HG03575 (cell line): ENCODE results near the gene DDRGK1.
"Not testable (repeated sequence)": the region's sequence is repeated elsewhere in the genome, so short reads cannot be mapped to it uniquely, and the experiment has no call there.

Source experiments
- ATAC-seq: cut with Tn5 transposase; IDR thresholded peaks from one replicate; pipeline ENCODE4 v1.9.1; 2021; ENCODE audit not compliant: unreplicated experiment, insufficient number of reproducible peaks, low FRiP score; ENCODE audit errors: extremely low read depth

The DDRGK1 gene

DNA sequence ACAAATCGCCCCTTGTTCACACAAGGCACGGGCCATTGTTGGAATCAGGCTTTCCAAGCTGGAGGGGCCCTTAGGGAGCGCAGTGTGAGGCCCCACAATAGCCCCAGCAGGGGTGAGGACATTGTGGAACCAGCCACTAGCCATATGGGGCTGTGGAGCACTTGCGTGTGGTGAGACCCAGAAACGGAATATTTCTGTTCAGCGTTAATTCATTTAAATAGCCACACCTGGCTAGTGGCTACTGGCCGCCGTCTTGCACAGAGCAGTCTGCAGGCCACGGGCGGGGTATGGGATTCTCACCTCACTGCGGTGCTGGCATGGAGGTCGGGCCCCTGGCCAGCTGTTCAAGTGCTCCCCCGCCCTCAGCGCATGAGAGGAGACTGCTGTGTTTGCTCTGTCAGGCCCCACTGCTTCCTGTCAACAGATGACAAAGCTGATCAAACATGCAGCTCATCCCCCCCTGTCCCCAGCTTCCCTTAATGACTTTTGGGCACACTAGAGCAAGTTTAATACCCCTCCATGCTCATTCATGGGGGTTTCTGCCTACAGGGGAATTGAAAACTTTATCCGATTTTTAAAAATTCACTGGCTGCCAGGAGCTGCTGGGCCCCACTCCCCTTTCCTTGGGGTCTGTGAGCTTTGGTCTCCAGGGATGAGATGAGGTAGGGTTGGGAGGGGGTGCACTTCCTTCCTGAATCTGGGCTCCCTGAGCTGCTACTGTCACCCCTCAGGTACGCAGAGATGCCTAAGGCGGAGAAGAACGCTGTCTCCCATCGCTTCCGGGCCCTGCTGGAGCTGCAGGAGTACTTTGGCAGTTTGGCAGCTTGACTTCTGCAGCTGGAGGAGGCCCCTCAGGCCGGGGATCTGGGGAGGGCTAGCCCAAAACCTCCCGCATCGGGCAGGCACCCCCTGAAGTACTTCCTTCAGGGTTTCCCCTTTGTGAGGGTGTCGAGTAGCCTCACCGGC, 18.4 kb upstream of the DDRGK1 start:
- ATAC-seq: no peak

DNA sequence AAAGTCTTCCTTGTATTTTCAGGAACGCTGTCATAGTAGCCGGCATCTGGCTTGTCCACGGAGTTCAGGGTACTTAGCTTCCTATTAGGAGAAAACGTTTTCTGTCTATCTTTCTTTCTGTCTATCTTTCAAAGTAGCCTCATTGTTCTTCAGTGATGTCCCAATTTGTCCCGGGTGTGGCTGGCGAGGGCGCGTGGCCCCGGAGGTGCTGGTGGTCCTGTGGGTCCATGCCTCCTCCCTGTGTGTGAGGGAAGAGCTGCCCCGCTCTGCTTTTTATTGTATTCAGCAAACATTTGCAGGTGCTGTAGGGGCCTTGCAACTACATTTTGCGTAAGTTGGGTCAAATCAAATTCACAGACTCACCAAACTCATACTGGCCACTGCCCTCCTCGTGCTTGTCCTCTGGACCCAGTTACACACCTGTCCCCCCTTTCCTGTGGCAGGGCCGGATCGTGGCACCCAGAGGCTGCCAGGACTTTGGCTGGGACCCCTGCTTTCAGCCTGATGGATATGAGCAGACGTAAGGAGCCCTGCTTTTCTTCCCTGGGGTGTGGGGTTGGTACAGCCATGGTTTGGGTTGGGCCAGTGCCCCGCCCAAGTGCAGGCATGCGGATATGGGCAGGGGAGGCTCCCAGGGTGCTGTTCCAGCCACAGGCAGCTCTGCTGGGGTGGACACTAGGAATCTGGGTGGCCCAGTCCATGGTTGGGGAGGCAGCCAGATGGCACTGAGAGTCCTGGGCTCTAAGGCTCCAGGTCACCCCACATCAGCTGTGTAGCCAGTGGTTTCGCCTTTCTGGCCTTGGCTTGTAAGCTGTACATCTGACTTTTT, 17.1 kb upstream of the DDRGK1 start:
- ATAC-seq: no peak

DNA sequence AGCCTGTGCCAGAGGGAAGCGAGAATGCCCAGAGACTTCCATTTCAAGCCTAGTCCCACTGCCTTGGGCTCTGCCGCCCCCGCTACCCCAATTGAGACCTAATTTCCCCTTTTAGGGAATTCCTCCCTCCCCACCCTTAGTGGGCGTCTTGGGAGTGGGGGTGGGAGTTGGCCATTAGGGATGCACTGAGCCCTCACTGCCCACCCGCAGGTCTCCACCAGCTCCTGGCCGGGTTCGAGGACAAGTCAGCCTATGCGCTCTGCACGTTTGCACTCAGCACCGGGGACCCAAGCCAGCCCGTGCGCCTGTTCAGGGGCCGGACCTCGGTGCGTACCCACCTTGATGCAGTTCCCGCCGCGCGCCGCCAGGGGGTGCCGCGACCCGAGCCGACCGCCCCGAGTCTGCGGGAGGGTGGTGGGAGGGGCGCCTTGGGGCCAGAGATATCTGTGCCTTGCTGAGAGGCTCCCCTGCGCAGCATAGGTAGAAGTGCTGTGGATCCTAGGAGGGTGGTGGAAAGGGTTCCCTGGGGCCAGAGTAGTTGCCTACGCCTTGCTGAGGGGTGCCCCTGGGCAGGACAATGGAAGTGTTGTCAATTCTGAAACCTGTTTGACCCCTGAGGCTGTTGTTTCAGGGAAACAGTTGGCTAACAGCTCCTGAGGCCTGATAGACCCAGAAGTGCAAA, 14.0 kb upstream of the DDRGK1 start:
- ATAC-seq: no peak

DNA sequence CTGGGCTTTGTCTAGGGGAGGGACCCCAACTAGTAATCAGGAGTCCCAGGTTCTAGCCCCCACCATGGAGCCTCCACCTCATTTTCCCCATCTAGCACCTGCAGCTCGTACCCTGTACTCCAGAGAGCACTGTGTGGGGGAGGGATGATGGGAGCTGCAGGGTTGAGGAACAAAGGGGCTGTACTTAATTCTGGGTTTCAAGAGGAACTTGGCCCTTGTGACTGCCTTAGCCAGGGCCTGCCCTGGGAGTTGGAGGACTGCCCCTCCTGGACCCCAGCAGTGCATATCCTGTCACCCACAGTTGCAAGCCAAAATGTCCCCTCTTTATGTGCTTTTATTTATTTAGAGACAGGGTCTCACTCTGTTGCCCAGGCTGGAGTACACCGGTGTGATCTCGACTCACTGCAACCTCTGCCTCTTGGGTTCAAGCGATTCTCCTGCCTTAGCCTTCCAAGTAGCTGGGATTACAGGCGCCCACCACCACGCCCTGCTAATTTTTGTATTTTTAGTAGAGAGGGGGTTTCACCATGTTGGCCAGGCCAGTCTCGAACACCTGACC, 11.0 kb upstream of the DDRGK1 start:
- ATAC-seq: not testable (repeated sequence)

DNA sequence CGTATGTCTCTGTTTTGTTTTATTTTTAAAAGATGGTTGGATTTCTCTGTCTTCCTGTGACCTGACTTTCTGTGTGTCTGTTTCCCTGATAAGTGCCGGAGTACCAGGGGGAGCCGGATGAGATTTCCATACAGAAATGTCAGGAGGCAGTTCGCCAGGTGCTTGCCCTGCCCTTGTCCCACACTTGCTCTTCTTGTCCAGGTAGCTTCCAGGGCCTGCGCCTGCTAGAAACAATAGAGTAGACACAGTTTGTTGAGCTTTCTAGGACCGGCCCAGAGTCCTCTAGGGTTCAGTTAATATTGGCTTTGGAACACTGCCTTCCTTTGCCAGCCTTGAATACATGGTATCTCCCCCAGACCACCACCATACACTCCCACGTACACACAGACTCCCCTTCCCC, 8.7 kb upstream of the DDRGK1 start:
- ATAC-seq: no peak

DNA sequence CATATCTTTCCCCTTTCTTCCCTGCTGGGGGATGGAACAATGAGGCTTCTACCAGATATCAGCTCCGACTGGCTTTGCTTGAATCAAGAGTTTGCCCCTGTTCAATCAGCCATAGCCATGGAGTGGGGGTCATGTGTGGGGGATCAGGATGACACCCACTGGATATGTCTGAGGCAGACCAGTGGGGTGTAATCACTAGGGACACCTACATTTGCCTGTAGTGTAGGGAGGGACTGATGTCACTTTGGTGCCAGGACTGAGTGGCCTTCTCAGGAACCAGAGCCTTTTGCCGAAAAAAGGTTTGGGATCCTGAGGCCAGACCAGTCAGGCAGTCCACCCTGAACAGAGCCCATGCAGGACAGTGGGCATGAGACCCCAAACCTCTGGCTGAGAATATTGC, 5.9 kb upstream of the DDRGK1 start:
- ATAC-seq: no peak

DNA sequence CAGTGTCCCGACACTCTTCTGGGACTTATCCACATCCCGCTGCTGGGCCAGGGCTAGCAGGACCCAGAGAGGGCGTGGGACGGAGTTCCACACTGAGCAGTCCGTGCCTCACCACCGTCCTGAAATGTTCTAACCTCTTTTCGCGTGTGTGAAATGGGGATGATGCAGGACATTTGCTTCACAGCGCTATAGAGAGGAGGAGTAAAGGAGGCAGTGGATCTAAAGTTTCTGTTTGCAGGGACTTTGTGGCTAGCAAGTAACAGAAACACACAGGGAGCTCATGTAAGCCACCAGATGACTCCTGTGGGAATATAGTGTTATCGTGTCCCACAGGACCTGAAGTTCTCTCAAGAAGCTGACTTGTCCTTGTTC, 5.5 kb upstream of the DDRGK1 start:
- ATAC-seq: no peak

DNA sequence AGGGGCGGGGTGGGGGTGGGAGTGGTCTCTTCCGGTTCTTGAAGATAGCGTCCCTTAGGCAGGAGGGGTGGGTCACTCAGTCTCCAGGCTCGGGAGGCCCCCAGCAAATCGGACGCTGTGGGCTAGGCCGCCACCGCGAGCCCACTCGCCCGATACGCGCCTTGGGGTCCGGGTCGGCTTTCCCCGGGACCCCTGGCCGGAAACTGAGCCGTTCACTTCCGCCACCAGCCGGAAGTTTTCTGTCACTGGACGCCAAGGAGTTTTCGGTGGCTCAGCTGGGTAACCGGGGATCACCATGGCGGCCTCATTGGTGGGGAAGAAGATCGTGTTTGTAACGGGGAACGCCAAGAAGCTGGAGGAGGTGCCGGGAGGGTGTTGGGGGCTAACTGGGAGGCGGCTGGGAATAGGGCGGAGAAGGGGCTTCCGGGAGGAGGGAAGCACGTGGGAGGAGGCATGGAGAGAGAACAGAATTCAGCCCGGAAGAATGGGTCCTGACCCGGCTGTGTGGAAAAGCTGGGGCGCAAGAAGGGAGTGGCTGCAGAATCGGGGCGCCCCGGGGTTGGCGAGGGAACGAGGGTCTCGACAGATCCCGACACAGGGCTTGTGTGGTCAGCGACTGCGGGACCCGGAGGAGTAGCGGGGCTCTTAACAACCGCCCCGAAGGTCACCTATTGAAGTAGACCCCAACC, 4.9 kb upstream of the DDRGK1 start, which contains the start of gene ITPA:
Gene ITPA (plus strand): TSS at position 242 of the 689 bp plus-strand sequence. CDS start 54 bp downstream, at position 296.
- no peak for ATAC-seq

DNA sequence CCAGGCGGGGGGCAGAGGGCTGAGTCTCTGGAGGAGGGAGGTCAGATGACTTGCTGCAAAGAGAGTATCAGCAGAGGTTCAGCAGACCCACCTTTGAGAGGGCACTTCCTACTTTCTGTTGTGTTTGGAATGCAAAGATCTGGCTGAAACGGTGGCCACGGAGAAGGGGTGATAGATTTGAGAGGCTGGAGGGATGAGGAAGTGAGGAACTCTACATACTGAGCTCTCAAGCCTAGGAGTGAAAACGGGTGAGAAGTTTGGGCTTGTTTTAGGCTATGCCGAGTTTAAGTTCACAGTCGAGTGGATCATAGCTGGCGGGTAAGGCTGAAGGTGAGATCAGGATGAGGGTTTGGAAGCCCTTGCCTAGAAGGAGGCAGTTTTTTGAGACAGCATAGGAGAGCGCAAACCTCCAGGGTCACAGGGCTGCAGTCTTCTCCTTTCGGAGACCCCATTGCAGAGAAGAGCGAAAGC, 4.3 kb upstream of the DDRGK1 start:
- ATAC-seq: no peak

DNA sequence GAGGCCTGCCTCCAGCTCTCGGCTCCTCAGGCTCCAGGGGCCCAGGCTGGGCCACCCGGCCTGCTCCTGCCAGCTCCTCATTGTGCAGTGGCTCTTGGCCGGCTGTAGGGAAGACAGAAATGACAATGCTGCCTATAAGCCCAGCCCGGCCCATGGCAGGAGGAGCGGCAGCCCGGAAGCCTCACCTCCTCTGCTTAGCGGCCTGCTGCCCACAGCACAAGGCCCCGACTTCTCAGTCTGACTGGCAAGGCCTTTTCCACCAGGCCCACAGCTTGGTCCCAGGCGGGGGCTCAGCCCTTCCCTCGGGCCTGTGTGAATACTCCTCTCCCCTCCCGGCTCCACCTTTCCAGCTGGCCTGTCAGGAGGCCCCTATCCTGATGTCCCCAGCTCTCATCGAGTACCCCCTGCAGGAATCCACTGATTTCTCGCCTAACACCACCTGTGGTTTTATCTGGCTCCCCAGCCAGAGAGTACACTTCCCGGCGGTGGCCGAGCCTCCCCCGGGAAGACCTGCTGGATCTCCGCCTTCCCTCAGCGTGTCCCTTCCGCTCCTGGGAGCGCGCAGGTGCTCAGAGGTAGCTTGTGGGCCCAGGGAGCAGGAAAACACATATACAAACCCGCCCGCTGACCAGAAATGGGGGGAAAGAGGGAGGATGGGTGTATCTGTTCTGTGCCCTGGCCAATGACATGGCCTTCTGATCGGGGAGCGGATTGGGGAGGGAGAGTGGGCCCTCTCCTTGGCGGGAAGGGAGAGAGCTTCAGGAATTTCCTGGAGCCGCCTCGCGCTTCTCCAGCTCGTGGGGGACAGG, 963 bp downstream of the DDRGK1 start:
- no peak for ATAC-seq

DNA sequence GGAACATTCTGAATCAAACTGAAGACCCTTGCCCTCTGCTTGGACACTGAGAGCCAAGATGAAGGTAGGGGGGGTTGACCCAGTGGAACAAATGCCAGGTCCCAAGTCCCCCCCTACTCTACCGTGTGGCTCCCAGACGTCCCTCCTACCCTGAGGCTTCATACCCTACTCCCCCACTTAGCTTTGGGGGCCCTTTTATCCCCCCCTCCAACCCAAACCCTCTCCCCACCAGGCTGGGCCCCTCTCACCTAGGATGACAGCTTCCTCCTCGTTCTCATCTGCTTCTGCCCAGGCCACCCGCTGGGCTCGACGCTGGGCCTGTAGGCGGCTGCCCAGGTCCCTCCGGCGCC, 1.5 kb downstream of the DDRGK1 start:
- ATAC-seq: no peak

DNA sequence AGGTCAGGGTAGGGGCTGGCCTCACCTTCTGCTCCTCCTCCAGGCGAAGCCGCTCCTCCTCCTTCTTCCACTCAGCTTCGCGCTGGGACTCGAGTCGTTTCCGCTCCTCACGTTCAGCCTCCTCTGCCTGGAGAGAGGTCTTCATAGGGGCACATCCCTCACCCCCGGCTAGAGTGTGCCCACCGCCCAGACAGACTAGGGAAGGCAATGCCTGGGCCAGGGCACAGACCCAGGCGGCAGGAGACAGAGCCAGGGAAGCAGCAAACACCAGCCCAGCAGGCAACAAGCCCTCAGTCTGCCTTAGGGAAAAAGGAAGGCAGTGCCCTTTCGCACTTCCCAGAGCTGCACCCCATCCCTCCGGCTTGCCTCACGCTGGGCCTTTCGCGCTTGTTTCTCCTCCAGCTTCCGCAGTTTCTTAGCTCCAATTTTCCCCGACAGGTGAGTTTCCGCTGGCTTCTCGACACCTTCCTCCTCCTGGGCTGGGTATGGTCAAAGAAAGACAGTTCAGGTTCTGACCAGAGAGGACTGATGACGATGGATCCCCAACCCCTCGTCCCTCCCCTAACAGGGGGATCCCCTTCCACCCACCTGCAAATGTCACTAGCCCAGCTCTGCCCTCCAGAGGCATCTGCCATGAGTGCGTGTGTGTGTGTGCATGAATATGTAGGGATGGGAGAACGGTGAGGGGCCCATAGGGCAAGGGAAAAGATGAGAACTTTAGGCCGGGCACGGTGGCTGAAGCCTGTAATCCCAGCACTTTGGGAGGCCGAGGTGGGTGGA, 4.3 kb downstream of the DDRGK1 start:
- no peak for ATAC-seq

DNA sequence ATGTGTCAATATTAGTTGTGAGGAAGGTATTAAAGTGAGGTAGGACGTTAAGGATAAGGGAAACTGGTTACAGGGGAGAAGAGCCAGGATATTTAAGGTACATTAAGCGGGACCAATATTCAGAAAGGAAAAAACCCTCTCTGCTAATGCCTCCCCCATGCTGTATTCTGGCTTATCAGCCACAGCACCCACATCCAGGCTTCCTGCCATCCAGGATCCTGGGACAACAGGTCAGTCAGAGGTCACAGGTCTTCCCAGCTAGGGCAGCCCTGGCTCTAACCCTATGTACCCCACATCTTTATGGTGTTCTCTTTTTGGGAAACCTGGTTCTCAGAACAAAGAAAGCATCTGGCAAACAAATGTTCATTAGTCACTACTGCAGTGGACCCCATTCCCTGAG, 5.3 kb downstream of the DDRGK1 start:
- no peak for ATAC-seq

DNA sequence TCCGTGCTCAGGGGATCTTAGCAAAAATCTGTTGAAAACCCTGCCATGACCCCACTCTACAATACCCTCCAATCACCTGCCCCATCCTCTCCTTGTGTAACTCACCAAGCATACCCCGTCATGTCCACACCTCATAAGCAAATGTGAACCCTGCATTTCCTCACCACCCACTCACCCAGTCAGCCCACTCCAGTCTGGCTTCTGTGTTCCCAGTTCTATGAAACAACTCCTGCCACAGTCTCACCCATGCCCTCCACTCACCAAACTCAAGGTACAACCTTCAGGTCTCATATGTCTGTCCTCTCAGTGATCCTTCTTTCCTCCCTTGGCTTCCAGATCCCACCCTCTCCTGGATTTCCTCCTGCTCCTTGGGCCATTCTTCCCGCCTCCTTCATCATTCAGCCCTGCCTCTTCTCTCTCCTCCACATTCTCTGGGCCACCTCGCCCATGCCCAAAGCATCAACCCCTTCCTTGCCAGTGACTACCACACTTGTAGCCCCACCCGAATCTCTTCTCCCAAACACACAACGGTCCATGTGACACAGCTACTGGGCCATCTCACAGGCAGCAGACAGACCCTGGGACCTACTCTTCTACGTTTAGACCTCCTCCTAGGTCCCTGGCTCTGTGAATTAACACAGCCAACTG, 8.8 kb downstream of the DDRGK1 start:
- no peak for ATAC-seq

DNA sequence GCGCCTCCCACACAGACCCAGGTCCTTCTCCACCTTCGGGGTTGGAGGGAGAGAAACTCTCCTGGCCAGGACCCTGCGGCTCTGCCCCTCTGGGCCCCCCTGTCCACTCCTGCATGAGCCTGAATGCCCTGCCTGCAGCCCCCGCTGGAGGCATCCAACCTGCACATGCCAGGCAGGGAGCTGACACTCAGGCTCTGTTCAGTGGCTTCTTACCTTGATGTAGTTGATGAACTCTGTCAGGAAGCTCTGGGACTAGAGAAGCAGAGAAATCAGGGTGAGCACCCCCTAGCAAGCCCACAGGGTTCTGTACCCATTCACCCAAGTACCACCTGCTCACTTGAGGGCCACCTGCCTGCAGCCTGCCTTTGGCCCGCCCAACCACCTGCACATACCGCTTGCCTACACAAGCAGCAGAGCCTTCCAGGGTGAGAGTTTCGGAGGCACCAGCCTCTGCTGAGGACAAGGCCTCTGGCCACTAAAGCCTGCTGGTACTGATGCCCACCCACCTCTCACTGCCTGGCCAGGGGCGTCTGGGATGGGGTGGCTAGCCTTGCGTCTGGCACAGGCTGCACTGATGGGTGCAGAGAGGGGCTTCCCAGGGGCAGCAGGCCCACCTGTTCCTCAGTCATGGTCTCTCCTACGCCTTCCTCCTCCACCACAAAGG, 9.7 kb downstream of the DDRGK1 start:
- no peak for ATAC-seq
